ENCODE results near the gene NLRP1. TPM values are rescaled to one million over a fixed set of nuclear protein-coding genes. Genes with fewer than 3 reads are reported as not detected.

NLRP1 gene
- total and polyA plus RNA-seq, 4 donors, result 1.8 to 5.4 (median 3.0) TPM

- Histone ChIP-seq H3K36me3 (ENCODE audit: control insufficient read depth in 4 of 4, insufficient read depth in 3 of 4, low read depth in 1 of 4, low read length in 3 of 4) (peaks cover 0 to 2% (median under 1%) of the 10 kb centered on the region in 4 donors), H3K4me3 (ENCODE audit: low read depth in 1 of 3, low read length in 3 of 3) (no peak overlapping the region), H3K27me3 (ENCODE audit: control insufficient read depth in 4 of 4, insufficient read depth in 4 of 4, low read length in 3 of 4) (no peaks in the 10 kb centered on the region), H3K9ac (ENCODE audit: low read depth in 1 of 2, low read length in 2 of 2) (peak overlapping the region in 1 of 2 donors; percentile 44), H3K4me1 (ENCODE audit: control insufficient read depth in 4 of 4, insufficient read depth in 4 of 4, low read length in 3 of 4) (peaks cover 7 to 45% (median 41%) of the 10 kb centered on the region in 4 donors), H3K9me3 (ENCODE audit: control insufficient read depth in 4 of 4, low read length in 3 of 4) (no peaks in the 10 kb centered on the region), H3K27ac (ENCODE audit: low read depth in 1 of 2, low read length in 2 of 2) (no peak overlapping the region)
- WGBS, result 62% methylated on average over 4 of the region's 4 CpGs
- TF ChIP-seq ZBTB33 (IDR thresholded peaks at IDR 0.05) (no peak), CTCF (IDR thresholded peaks at IDR 0.05; ENCODE audit: low read depth, low read length, missing input control) (no peak)
- no peak for DNase-seq (ENCODE audit: low spot score)
Observed at GRCh38 chr17:5466295-5466694, 118.0 kb downstream of the NLRP1 start.

- Histone ChIP-seq H3K4me3 (ENCODE audit: low read depth in 1 of 3, low read length in 3 of 3) (no peak overlapping the region), H3K27ac (ENCODE audit: low read depth in 1 of 2, low read length in 2 of 2) (peak overlapping the region; percentile 3 to 44), H3K4me1 (ENCODE audit: control insufficient read depth in 4 of 4, insufficient read depth in 4 of 4, low read length in 3 of 4) (peaks cover 7 to 45% (median 41%) of the 10 kb centered on the region in 4 donors), H3K9me3 (ENCODE audit: control insufficient read depth in 4 of 4, low read length in 3 of 4) (no peaks in the 10 kb centered on the region), H3K36me3 (ENCODE audit: control insufficient read depth in 4 of 4, insufficient read depth in 3 of 4, low read depth in 1 of 4, low read length in 3 of 4) (peaks cover 0 to 12% (median 7%) of the 10 kb centered on the region in 4 donors), H3K9ac (ENCODE audit: low read depth in 1 of 2, low read length in 2 of 2) (no peak overlapping the region), H3K27me3 (ENCODE audit: control insufficient read depth in 4 of 4, insufficient read depth in 4 of 4, low read length in 3 of 4) (no peaks in the 10 kb centered on the region)
- TF ChIP-seq REST (IDR thresholded peaks at IDR 0.05) (peak; percentile 17), NR2F2 (IDR thresholded peaks at IDR 0.05) (no peak), CTCF (IDR thresholded peaks at IDR 0.05; ENCODE audit: low read depth, low read length, missing input control) (no peak), RXRA (IDR thresholded peaks at IDR 0.05) (peak in 1 of 2 donors; percentile 49), TAF1 (conservative IDR thresholded peaks at IDR 0.05) (no peak), ATF3 (IDR thresholded peaks at IDR 0.05) (no peak), SP1 (IDR thresholded peaks at IDR 0.05) (peak; percentile 73), MAX (IDR thresholded peaks at IDR 0.05) (no peak), HNF4A (conservative IDR thresholded peaks at IDR 0.05) (peak; percentile 81 to 85), ZBTB33 (IDR thresholded peaks at IDR 0.05) (peak; percentile 35), GABPA (IDR thresholded peaks at IDR 0.05 in 1 of 2, conservative IDR thresholded peaks at IDR 0.05 in 1 of 2) (peak in 1 of 2 donors; percentile 47), YY1 (IDR thresholded peaks at IDR 0.05) (peak; percentile 49), HNF4G (IDR thresholded peaks at IDR 0.05) (peak; percentile 14)
- DNase-seq (ENCODE audit: low spot score), result no peak
- 77% methylated on average over 10 of the region's 10 CpGs for WGBS
Observed at GRCh38 chr17:5464717-5465507, 119.4 kb downstream of the NLRP1 start.

Data from liver (tissue), 9 donors.